Measurements from ENCODE around the gene ZNF248. TPM values are rescaled to one million over a fixed set of nuclear protein-coding genes. Genes with fewer than 3 reads are reported as not detected.
"Not testable (repeated sequence)": the region's sequence is repeated elsewhere in the genome, so short reads cannot be mapped to it uniquely, and the experiment has no call there.

ZNF248 gene
- polyA plus RNA-seq, 1 experiment, result 10.2 TPM

GRCh38 chr10:37865957-37866803 is 8.8 kb upstream of the ZNF248 start:
- POLR2A ChIA-PET, result no interaction called here
- no peaks in the 10 kb centered on the region for H3K27me3 ChIP-seq (ENCODE audit: control insufficient read depth, insufficient read depth, low read length)
- CTCF ChIA-PET, result interaction anchor here (0.7 kb wide), 1 partner anchor 111 kb away, joined by 5 read pairs; no protein-coding TSS in a partner anchor

GRCh38 chr10:37865264-37865663 is 7.9 kb upstream of the ZNF248 start:
- ChIA-PET POLR2A (no interaction called here), CTCF (no interaction called here)
- no peak for TF ChIP-seq CTCF (IDR thresholded peaks at IDR 0.05; ENCODE audit: low read depth, low read length)
- DNase-seq (ENCODE audit: low read depth, low spot score), result no peak
- Histone ChIP-seq H3K4me3 (ENCODE audit: low read depth, low read length) (no peak overlapping the region), H3K27me3 (ENCODE audit: control insufficient read depth, insufficient read depth, low read length) (no peaks in the 10 kb centered on the region), H3K27ac (ENCODE audit: low read depth, low read length) (no peak overlapping the region), H3K9me3 (ENCODE audit: control insufficient read depth, insufficient read depth, low read length) (no peaks in the 10 kb centered on the region)

More at GRCh38 chr10:37865957-37866803, 8.8 kb upstream of the ZNF248 start:
- H3K27ac ChIP-seq (ENCODE audit: low read depth, low read length), result no peak overlapping the region
- no peak for DNase-seq (ENCODE audit: low read depth, low spot score)
- no peaks in the 10 kb centered on the region for H3K9me3 ChIP-seq (ENCODE audit: control insufficient read depth, insufficient read depth, low read length)
- no peak for TF ChIP-seq CTCF (IDR thresholded peaks at IDR 0.05; ENCODE audit: low read depth, low read length)
- no peak overlapping the region for H3K4me3 ChIP-seq (ENCODE audit: low read depth, low read length)

GRCh38 chr10:37860494-37861190 is 3.2 kb upstream of the ZNF248 start:
- TF ChIP-seq CTCF (IDR thresholded peaks at IDR 0.05; ENCODE audit: low read depth, low read length), result no peak
- peak; percentile 47 for DNase-seq (ENCODE audit: low read depth, low spot score)
- H3K9me3 ChIP-seq (ENCODE audit: control insufficient read depth, insufficient read depth, low read length), result no peaks in the 10 kb centered on the region
- no peak overlapping the region for H3K27ac ChIP-seq (ENCODE audit: low read depth, low read length)
- CTCF ChIA-PET, result interaction anchor here (0.6 to 1.4 kb wide), 2 partner anchors 116 to 326 kb away, joined by 3 to 18 read pairs; partner anchors contain the start of gene ZNF25
- no peak overlapping the region for H3K4me3 ChIP-seq (ENCODE audit: low read depth, low read length)
- POLR2A ChIA-PET, result no interaction called here
- no peaks in the 10 kb centered on the region for H3K27me3 ChIP-seq (ENCODE audit: control insufficient read depth, insufficient read depth, low read length)

- H3K4me3 ChIP-seq (ENCODE audit: low read depth, low read length); H3K27ac ChIP-seq (ENCODE audit: low read depth, low read length); H3K27me3 ChIP-seq (ENCODE audit: control insufficient read depth, insufficient read depth, low read length); POLR2A ChIA-PET; H3K9me3 ChIP-seq (ENCODE audit: control insufficient read depth, insufficient read depth, low read length); DNase-seq (ENCODE audit: low read depth, low spot score); CTCF ChIA-PET: not testable (repeated sequence)
Observed at GRCh38 chr10:37859270-37859669, 1.9 kb upstream of the ZNF248 start.

GRCh38 chr10:37856881-37857286 is 526 bp downstream of the ZNF248 start:
- peak overlapping the region; percentile 82 for H3K4me3 ChIP-seq (ENCODE audit: low read depth, low read length)
- peak overlapping the region; percentile 98 for H3K27ac ChIP-seq (ENCODE audit: low read depth, low read length)
- DNase-seq (ENCODE audit: low read depth, low spot score), result no peak
- ChIA-PET CTCF (interaction anchor here (1.0 to 1.3 kb wide), 2 partner anchors 120 to 509 kb away, joined by 3 to 4 read pairs; partner anchors contain the start of gene ZNF25), POLR2A (interaction anchor here (0.6 kb wide), 1 partner anchor 120 kb away, joined by 7 read pairs; no protein-coding TSS in a partner anchor)
- no peaks in the 10 kb centered on the region for H3K9me3 ChIP-seq (ENCODE audit: control insufficient read depth, insufficient read depth, low read length)
- no peaks in the 10 kb centered on the region for H3K27me3 ChIP-seq (ENCODE audit: control insufficient read depth, insufficient read depth, low read length)
- no peak for TF ChIP-seq CTCF (IDR thresholded peaks at IDR 0.05; ENCODE audit: low read depth, low read length)

Measured in AG04450 (cell line).